Measurements from ENCODE around the gene ARVCF. TPM values are rescaled to one million over a fixed set of nuclear protein-coding genes. Genes with fewer than 3 reads are reported as not detected.

The ARVCF gene, protein sequence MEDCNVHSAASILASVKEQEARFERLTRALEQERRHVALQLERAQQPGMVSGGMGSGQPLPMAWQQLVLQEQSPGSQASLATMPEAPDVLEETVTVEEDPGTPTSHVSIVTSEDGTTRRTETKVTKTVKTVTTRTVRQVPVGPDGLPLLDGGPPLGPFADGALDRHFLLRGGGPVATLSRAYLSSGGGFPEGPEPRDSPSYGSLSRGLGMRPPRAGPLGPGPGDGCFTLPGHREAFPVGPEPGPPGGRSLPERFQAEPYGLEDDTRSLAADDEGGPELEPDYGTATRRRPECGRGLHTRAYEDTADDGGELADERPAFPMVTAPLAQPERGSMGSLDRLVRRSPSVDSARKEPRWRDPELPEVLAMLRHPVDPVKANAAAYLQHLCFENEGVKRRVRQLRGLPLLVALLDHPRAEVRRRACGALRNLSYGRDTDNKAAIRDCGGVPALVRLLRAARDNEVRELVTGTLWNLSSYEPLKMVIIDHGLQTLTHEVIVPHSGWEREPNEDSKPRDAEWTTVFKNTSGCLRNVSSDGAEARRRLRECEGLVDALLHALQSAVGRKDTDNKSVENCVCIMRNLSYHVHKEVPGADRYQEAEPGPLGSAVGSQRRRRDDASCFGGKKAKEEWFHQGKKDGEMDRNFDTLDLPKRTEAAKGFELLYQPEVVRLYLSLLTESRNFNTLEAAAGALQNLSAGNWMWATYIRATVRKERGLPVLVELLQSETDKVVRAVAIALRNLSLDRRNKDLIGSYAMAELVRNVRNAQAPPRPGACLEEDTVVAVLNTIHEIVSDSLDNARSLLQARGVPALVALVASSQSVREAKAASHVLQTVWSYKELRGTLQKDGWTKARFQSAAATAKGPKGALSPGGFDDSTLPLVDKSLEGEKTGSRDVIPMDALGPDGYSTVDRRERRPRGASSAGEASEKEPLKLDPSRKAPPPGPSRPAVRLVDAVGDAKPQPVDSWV
- total RNA-seq = 25.4 TPM
- long read RNA-seq, partial matches to known transcripts = 18 of 133 reads
- long read RNA-seq, other reads (novel, unspliced or antisense) = 111 of 133 reads

DNA sequence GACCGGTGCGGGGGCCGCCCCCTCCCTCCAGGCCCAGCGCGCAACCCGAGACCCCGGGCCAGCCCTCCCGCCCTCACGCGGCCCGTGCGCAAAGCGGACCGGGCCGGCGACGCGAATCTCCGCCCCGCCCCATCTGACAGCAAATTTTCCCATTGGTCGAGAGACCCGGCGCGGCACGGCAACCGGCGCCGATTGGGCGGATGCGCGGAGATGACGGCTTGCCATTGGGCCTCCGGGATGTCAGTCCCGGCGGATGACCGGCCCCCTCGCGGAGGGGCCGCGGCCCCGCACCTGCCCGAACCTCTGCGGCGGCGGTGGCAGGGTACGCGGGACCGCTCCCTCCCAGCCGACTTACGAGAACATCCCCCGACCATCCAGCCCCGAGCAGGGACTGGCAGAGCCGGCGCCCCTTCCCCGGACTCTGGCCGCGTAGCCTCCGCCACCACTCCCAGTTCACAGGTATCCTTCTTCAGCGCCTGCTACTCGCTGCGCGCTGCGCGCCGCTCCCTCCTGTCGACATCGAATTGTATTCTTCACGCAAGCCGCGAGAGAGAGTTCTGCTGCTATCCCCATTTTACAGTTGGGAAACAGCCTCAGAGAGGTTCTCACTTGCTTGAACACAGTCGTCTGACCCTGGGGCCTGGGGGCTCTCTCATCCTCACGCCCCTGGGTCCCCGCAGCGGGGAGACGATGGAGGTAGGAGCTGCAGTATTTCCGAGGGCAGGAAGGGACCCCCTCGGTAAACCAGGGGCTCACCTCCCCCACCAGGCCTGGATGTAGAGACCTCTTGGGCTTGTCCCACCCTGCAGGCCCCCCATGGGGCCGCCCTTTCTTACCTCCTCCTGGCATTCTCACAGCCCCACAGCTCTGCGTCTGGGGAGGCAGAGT, at the start of gene ARVCF:
ARVCF (minus strand) TSS at position 90 of the 888 bp plus-strand sequence. CDS start 26,029 bp downstream, outside the sequence.
- H3K36me3 ChIP-seq = no peaks in the 10 kb centered on the region
- intact Hi-C loops (cut with micrococcal nuclease) = no loop called here
- H3K4me1 ChIP-seq = peaks cover 58% of the 10 kb centered on the region

GRCh38 chr22:20065896-20066616, 49.4 kb upstream of the ARVCF start:
- Histone ChIP-seq H3K27me3 (ENCODE audit: low read depth) (no peaks in the 10 kb centered on the region), H3K4me1 (peaks cover 10% of the 10 kb centered on the region), H3K9me3 (replicated peaks) (no peaks in the 10 kb centered on the region), H3K4me3 (no peak overlapping the region), H3K27ac (replicated peaks) (no peak overlapping the region), H3K36me3 (peaks cover 48% of the 10 kb centered on the region)
- TF ChIP-seq, protein P1, sequence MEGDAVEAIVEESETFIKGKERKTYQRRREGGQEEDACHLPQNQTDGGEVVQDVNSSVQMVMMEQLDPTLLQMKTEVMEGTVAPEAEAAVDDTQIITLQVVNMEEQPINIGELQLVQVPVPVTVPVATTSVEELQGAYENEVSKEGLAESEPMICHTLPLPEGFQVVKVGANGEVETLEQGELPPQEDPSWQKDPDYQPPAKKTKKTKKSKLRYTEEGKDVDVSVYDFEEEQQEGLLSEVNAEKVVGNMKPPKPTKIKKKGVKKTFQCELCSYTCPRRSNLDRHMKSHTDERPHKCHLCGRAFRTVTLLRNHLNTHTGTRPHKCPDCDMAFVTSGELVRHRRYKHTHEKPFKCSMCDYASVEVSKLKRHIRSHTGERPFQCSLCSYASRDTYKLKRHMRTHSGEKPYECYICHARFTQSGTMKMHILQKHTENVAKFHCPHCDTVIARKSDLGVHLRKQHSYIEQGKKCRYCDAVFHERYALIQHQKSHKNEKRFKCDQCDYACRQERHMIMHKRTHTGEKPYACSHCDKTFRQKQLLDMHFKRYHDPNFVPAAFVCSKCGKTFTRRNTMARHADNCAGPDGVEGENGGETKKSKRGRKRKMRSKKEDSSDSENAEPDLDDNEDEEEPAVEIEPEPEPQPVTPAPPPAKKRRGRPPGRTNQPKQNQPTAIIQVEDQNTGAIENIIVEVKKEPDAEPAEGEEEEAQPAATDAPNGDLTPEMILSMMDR (IDR thresholded peaks at IDR 0.05; ENCODE audit: borderline replicate concordance) = no peak
- no peak for DNase-seq
- intact Hi-C loops (cut with micrococcal nuclease) = no loop called here

More for the DNA sequence above, at the start of gene ARVCF:
- peak; percentile 95 for DNase-seq
- Histone ChIP-seq H3K4me3 (peak within 1 kb of the TSS; percentile 92), H3K27me3 (ENCODE audit: low read depth) (no peaks in the 10 kb centered on the region), H3K27ac (replicated peaks) (peak within 1 kb of the TSS; percentile 65), H3K9me3 (replicated peaks) (no peaks in the 10 kb centered on the region)
- TF ChIP-seq, protein P1 (IDR thresholded peaks at IDR 0.05; ENCODE audit: borderline replicate concordance) = peak; percentile 53

DNA sequence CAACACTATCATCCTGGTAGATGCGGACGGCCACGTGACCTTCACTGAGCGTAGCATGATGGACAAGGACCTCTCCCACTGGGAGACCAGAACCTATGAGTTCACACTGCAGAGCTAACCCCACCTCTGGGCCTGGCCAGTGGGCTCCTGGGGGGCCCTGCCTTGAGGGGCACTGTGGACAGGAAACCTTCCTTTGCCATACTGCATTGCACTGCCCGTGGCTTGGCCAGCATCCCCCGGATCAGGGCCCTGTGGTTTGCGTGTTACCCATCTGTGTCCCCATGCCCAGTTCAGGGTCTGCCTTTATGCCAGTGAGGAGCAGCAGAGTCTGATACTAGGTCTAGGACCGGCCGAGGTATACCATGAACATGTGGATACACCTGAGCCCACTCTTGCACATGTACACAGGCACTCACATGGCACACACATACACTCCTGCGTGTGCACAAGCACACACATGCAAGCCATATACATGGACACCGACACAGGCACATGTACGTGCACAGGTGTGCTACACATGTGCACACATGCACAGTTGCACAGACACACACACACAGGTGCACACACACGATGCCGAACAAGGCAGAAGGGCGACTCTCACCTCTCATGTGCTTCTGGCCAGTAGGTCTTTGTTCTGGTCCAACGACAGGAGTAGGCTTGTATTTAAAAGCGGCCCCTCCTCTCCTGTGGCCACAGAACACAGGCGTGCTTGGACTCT, 48.1 kb upstream of the ARVCF start:
- Histone ChIP-seq H3K4me3 (no peak overlapping the region), H3K4me1 (peaks cover 14% of the 10 kb centered on the region), H3K27me3 (ENCODE audit: low read depth) (no peaks in the 10 kb centered on the region), H3K36me3 (peaks cover 48% of the 10 kb centered on the region), H3K27ac (replicated peaks) (no peak overlapping the region), H3K9me3 (replicated peaks) (no peaks in the 10 kb centered on the region)
- intact Hi-C loops (cut with micrococcal nuclease) = no loop called here
- DNase-seq = no peak
- TF ChIP-seq, protein P1 (IDR thresholded peaks at IDR 0.05; ENCODE audit: borderline replicate concordance) = no peak

GRCh38 chr22:20064140-20064480, 47.5 kb upstream of the ARVCF start:
- Histone ChIP-seq H3K36me3 (peaks cover 48% of the 10 kb centered on the region), H3K27ac (replicated peaks) (no peak overlapping the region)
- TF ChIP-seq, protein P1 (IDR thresholded peaks at IDR 0.05; ENCODE audit: borderline replicate concordance) = no peak

More at GRCh38 chr22:20064140-20064480, 47.5 kb upstream of the ARVCF start:
- H3K4me3 ChIP-seq = no peak overlapping the region
- DNase-seq = no peak
- H3K9me3 ChIP-seq (replicated peaks) = no peaks in the 10 kb centered on the region
- no peaks in the 10 kb centered on the region for H3K27me3 ChIP-seq (ENCODE audit: low read depth)
- peaks cover 14% of the 10 kb centered on the region for H3K4me1 ChIP-seq
- intact Hi-C loops (cut with micrococcal nuclease) = no loop called here
